GM19351 (cell line): ENCODE results near the gene IGFBP5.

Experiments
- ATAC-seq: cut with Tn5 transposase; IDR thresholded peaks from one replicate; pipeline ENCODE4 v1.9.1; 2021; ENCODE audit warnings: mild to moderate bottlenecking, moderate library complexity; ENCODE audit not compliant: unreplicated experiment

IGFBP5 gene

GRCh38 chr2:216695401-216695821 is at the start of gene IGFBP5:
Gene IGFBP5, minus strand, starts transcription at chr2:216695549. Its CDS starts 774 bp downstream, at chr2:216694775.
- ATAC-seq, result no peak

GRCh38 chr2:216743781-216744180 is 48.4 kb upstream of the IGFBP5 start:
- ATAC-seq, result no peak

- no peak for ATAC-seq
Observed at GRCh38 chr2:216742411-216742810, 47.1 kb upstream of the IGFBP5 start.

GRCh38 chr2:216741223-216741593 is 45.9 kb upstream of the IGFBP5 start:
- no peak for ATAC-seq

GRCh38 chr2:216740557-216741222 is 45.3 kb upstream of the IGFBP5 start:
- ATAC-seq, result no peak

GRCh38 chr2:216739035-216739434 is 43.7 kb upstream of the IGFBP5 start:
- ATAC-seq, result no peak

GRCh38 chr2:216737676-216738075 is 42.3 kb upstream of the IGFBP5 start:
- no peak for ATAC-seq

GRCh38 chr2:216736326-216736725 is 41.0 kb upstream of the IGFBP5 start:
- no peak for ATAC-seq

- ATAC-seq, result no peak
Observed at GRCh38 chr2:216735668-216736067, 40.3 kb upstream of the IGFBP5 start.

GRCh38 chr2:216735086-216735485 is 39.7 kb upstream of the IGFBP5 start:
- no peak for ATAC-seq

GRCh38 chr2:216733046-216733445 is 37.7 kb upstream of the IGFBP5 start:
- no peak for ATAC-seq

- ATAC-seq, result no peak
Observed at GRCh38 chr2:216732334-216732733, 37.0 kb upstream of the IGFBP5 start.

GRCh38 chr2:216731465-216731864 is 36.1 kb upstream of the IGFBP5 start:
- ATAC-seq, result no peak

- no peak for ATAC-seq
Observed at GRCh38 chr2:216730871-216731270, 35.5 kb upstream of the IGFBP5 start.

GRCh38 chr2:216727346-216728122 is 32.2 kb upstream of the IGFBP5 start:
- no peak for ATAC-seq

- no peak for ATAC-seq
Observed at GRCh38 chr2:216724190-216724589, 28.8 kb upstream of the IGFBP5 start.

GRCh38 chr2:216721141-216721540 is 25.8 kb upstream of the IGFBP5 start:
- no peak for ATAC-seq

- no peak for ATAC-seq
Observed at GRCh38 chr2:216720722-216721121, 25.4 kb upstream of the IGFBP5 start.

GRCh38 chr2:216717907-216718615 is 22.7 kb upstream of the IGFBP5 start:
- no peak for ATAC-seq

GRCh38 chr2:216717491-216717901 is 22.1 kb upstream of the IGFBP5 start:
- no peak for ATAC-seq

- ATAC-seq, result no peak
Observed at GRCh38 chr2:216716109-216716508, 20.8 kb upstream of the IGFBP5 start.
